ENCODE data around the gene SCP2.

The SCP2 gene

GRCh38 chr1:53071915-53072314 lies 144.8 kb downstream of the SCP2 start:
- ATAC-seq = no peak
- TF ChIP-seq ZFP30 (CRISPR knock-in tag; IDR thresholded peaks at IDR 0.05) = no peak
- no peak for TF ChIP-seq POU6F1 (CRISPR knock-in tag; IDR thresholded peaks at IDR 0.05; ENCODE audit: borderline replicate concordance, low read depth)
- no peak for TF ChIP-seq TSHZ2 (CRISPR knock-in tag; IDR thresholded peaks at IDR 0.05)
- TF ChIP-seq PATZ1 (CRISPR knock-in tag; IDR thresholded peaks at IDR 0.05; ENCODE audit: borderline replicate concordance) = no peak
- TF ChIP-seq ESRRG (CRISPR knock-in tag; IDR thresholded peaks at IDR 0.05) = no peak
- no peak for TF ChIP-seq BACH2 (CRISPR knock-in tag; IDR thresholded peaks at IDR 0.05; ENCODE audit: borderline replicate concordance)
- no peak for TF ChIP-seq ZC3H10 (CRISPR knock-in tag; IDR thresholded peaks at IDR 0.05)
- no peak for TF ChIP-seq TCF4 (CRISPR knock-in tag; IDR thresholded peaks at IDR 0.05; ENCODE audit: borderline replicate concordance)
- no peak for TF ChIP-seq TOX (CRISPR knock-in tag; IDR thresholded peaks at IDR 0.05; ENCODE audit: borderline replicate concordance)
- TF ChIP-seq PPARA (CRISPR knock-in tag; IDR thresholded peaks at IDR 0.05; ENCODE audit: borderline replicate concordance) = no peak
- no peak for TF ChIP-seq RARB (CRISPR knock-in tag; IDR thresholded peaks at IDR 0.05)
- no peak for TF ChIP-seq SNAI2 (CRISPR knock-in tag; IDR thresholded peaks at IDR 0.05)
- no peak for TF ChIP-seq ZNF70 (CRISPR knock-in tag; IDR thresholded peaks at IDR 0.05)
- TF ChIP-seq CSRNP3 (CRISPR knock-in tag; IDR thresholded peaks at IDR 0.05) = no peak
- TF ChIP-seq ZNF565 (CRISPR knock-in tag; conservative IDR thresholded peaks at IDR 0.05; ENCODE audit: low read depth) = no peak

GRCh38 chr1:53073287-53073686 lies 146.2 kb downstream of the SCP2 start:
- TF ChIP-seq GLIS3 (CRISPR knock-in tag; IDR thresholded peaks at IDR 0.05) = no peak
- ATAC-seq = no peak

GRCh38 chr1:53073868-53074311 lies 146.8 kb downstream of the SCP2 start:
- no peak for ATAC-seq
- TF ChIP-seq PATZ1 (CRISPR knock-in tag; IDR thresholded peaks at IDR 0.05; ENCODE audit: borderline replicate concordance) = no peak
- TF ChIP-seq TSHZ2 (CRISPR knock-in tag; IDR thresholded peaks at IDR 0.05) = no peak
- no peak for TF ChIP-seq CSDC2 (CRISPR knock-in tag; IDR thresholded peaks at IDR 0.05)
- TF ChIP-seq ISL1 (CRISPR knock-in tag; IDR thresholded peaks at IDR 0.05) = no peak
- no peak for TF ChIP-seq ZC3H10 (CRISPR knock-in tag; IDR thresholded peaks at IDR 0.05)
- no peak for TF ChIP-seq RARB (CRISPR knock-in tag; IDR thresholded peaks at IDR 0.05)
- TF ChIP-seq ZFP3 (CRISPR knock-in tag; IDR thresholded peaks at IDR 0.05) = no peak
- no peak for TF ChIP-seq ZNF70 (CRISPR knock-in tag; IDR thresholded peaks at IDR 0.05)

All from SK-N-SH treated with all-trans-retinoic acid at 6 μM for 48 hours (cell line).